Stomach (tissue), 4 donors: ENCODE results near the gene CST11.

ENCODE experiments used
- EP300 ChIP-seq: sonication (generic); formaldehyde crosslinking; IDR thresholded peaks from one replicate; pipeline ENCODE4 v1.6.1; 2017; ENCODE audit warnings: antibody characterized with exemption
- POLR2A ChIP-seq, 4 donors: fragments of 450-650 bp; IDR thresholded peaks; one replicate each; pipeline ENCODE4 v1.6.1; 2016; ENCODE audit warnings: antibody characterized with exemption in 4 of 4, control low read depth in 2 of 4, mild to moderate bottlenecking in 1 of 4, moderate library complexity in 1 of 4
- POLR2AphosphoS5 ChIP-seq, 3 donors: sonication (generic); formaldehyde crosslinking; IDR thresholded peaks; one replicate each; pipeline ENCODE4 v1.6.1; 2016; ENCODE audit warnings: antibody characterized with exemption in 3 of 3
- TF ChIP-seq, protein P1 (sequence below), 7 experiments: fragments of 450-650 bp in 4 of 7; fragments of 200-600 bp in 3 of 7; sonication (generic) in 3 of 7; IDR thresholded peaks; one replicate each; pipeline ENCODE4 v1.5.1; 2016 to 2019; ENCODE audit warnings: antibody characterized with exemption in 7 of 7, control low read depth in 2 of 7, mild to moderate bottlenecking in 1 of 7

GRCh38 chr20:23482138-23482537 lies 29.5 kb upstream of the CST11 start:
- TF ChIP-seq, protein P1, sequence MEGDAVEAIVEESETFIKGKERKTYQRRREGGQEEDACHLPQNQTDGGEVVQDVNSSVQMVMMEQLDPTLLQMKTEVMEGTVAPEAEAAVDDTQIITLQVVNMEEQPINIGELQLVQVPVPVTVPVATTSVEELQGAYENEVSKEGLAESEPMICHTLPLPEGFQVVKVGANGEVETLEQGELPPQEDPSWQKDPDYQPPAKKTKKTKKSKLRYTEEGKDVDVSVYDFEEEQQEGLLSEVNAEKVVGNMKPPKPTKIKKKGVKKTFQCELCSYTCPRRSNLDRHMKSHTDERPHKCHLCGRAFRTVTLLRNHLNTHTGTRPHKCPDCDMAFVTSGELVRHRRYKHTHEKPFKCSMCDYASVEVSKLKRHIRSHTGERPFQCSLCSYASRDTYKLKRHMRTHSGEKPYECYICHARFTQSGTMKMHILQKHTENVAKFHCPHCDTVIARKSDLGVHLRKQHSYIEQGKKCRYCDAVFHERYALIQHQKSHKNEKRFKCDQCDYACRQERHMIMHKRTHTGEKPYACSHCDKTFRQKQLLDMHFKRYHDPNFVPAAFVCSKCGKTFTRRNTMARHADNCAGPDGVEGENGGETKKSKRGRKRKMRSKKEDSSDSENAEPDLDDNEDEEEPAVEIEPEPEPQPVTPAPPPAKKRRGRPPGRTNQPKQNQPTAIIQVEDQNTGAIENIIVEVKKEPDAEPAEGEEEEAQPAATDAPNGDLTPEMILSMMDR (IDR thresholded peaks at IDR 0.05) = no peak
- TF ChIP-seq POLR2AphosphoS5 (IDR thresholded peaks at IDR 0.05) = no peak
- no peak for TF ChIP-seq POLR2A (IDR thresholded peaks at IDR 0.05)
- TF ChIP-seq EP300 = no peak
